ENCODE measurements around the gene SLC8A2.

The SLC8A2 gene

GRCh38 chr19:47456721-47457474 is 14.8 kb downstream of the SLC8A2 start:
- DNase-seq = no peak

GRCh38 chr19:47450478-47450877 is 21.2 kb downstream of the SLC8A2 start:
- DNase-seq = no peak

GRCh38 chr19:47448360-47448727 is 23.3 kb downstream of the SLC8A2 start:
- no peak for DNase-seq

GRCh38 chr19:47447470-47448359 is 24.0 kb downstream of the SLC8A2 start:
- peak; percentile 51 for DNase-seq

- peak; percentile 18 for DNase-seq
Measured at GRCh38 chr19:47446534-47447469, 24.9 kb downstream of the SLC8A2 start.

GRCh38 chr19:47445937-47446402 is 25.7 kb downstream of the SLC8A2 start:
- peak; percentile 33 for DNase-seq

- DNase-seq = no peak
Measured at GRCh38 chr19:47445527-47445926, 26.2 kb downstream of the SLC8A2 start.

GRCh38 chr19:47444388-47444821 is 27.3 kb downstream of the SLC8A2 start:
- no peak for DNase-seq

GRCh38 chr19:47443331-47443730 is 28.4 kb downstream of the SLC8A2 start:
- DNase-seq = no peak

GRCh38 chr19:47438793-47439220 is 32.9 kb downstream of the SLC8A2 start:
- DNase-seq = no peak

GRCh38 chr19:47437500-47437899 is 34.2 kb downstream of the SLC8A2 start:
- DNase-seq = no peak

GRCh38 chr19:47436712-47437401 is 34.8 kb downstream of the SLC8A2 start:
- peak; percentile 54 for DNase-seq

GRCh38 chr19:47435883-47436417 is 35.7 kb downstream of the SLC8A2 start:
- no peak for DNase-seq

GRCh38 chr19:47435196-47435595 is 36.5 kb downstream of the SLC8A2 start:
- DNase-seq = no peak

GRCh38 chr19:47434088-47434487 is 37.6 kb downstream of the SLC8A2 start:
- no peak for DNase-seq

- DNase-seq = peak; percentile 69
Measured at GRCh38 chr19:47433121-47433520, 38.6 kb downstream of the SLC8A2 start.

GRCh38 chr19:47432499-47432898 is 39.2 kb downstream of the SLC8A2 start:
- DNase-seq = no peak

GRCh38 chr19:47432091-47432490 is 39.6 kb downstream of the SLC8A2 start:
- no peak for DNase-seq

- peak; percentile 61 for DNase-seq
Measured at GRCh38 chr19:47430041-47430802, 41.5 kb downstream of the SLC8A2 start.

- DNase-seq = no peak
Measured at GRCh38 chr19:47429140-47429793, 42.4 kb downstream of the SLC8A2 start.
